HG02678 (cell line): ENCODE data around the gene CD300LG.

Experiments
- ATAC-seq: cut with Tn5 transposase; IDR thresholded peaks from one replicate; pipeline ENCODE4 v1.9.1; 2021; ENCODE audit warnings: mild to moderate bottlenecking, moderate library complexity; ENCODE audit not compliant: unreplicated experiment

CD300LG gene

DNA sequence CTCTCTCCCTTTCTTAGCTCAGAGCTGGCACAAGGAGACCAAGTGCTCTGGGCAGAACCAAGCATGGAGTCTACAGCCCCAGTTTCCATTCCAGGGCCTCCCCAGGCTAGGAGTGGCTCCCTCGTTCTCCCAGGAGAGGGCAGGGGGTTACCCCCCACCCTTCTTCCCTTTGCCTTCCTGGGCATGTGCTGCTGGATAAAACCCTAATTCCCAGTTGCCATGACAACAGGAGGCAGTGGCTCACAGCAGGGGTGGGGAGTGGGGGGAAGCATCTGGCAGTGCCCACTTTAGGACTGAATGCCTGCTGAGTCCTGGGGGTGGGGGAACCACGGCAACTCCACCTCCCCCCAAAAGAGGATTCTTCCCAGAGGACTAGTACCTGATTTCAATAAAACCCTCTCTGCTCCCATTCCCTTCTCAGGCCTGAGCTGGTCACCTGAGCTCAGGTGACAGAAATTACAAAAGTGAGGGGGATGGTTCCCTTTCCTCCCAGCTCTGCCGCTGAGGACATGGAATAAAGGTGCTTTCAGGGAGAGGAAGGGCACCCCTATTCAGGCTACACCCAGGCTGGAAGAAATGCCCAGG is 58.5 kb downstream of the CD300LG start:
- ATAC-seq, result no peak

- no peak for ATAC-seq
Observed at GRCh38 chr17:43905985-43906852, 59.2 kb downstream of the CD300LG start.

GRCh38 chr17:43906951-43907424 is 60.0 kb downstream of the CD300LG start:
- no peak for ATAC-seq

DNA sequence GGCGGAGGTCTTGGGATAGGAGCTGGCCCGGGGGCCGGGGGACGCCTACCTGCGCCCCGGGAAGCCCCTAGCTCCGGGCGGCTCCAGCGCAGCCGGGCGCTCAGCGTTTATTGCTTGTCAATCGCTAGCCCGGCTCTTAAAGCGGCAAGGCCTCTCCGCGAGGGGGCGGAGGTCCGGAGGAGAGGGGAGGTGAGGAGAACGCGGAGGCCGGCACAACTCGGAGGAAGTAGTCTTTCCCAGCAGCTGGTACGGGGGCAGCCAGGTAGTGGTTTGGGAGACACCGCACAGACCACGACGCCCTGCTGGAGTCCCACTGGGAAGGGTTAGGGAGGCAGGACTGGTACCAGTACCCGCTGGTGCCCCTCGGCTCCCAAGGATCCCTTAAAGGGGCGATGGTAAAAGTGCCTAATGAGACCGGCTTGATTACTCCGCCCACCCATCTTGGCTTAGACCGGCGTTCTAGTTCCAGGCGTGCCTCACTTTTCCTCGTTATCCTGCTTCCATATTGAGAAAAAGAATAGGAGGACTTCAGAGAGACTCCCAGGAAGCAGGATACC is 60.5 kb downstream of the CD300LG start, which contains the start of gene MPP2:
TSS of gene MPP2 (minus strand) at position 112 of the 557 bp plus-strand sequence. CDS start 3,076 bp downstream, outside the sequence.
- no peak for ATAC-seq

DNA sequence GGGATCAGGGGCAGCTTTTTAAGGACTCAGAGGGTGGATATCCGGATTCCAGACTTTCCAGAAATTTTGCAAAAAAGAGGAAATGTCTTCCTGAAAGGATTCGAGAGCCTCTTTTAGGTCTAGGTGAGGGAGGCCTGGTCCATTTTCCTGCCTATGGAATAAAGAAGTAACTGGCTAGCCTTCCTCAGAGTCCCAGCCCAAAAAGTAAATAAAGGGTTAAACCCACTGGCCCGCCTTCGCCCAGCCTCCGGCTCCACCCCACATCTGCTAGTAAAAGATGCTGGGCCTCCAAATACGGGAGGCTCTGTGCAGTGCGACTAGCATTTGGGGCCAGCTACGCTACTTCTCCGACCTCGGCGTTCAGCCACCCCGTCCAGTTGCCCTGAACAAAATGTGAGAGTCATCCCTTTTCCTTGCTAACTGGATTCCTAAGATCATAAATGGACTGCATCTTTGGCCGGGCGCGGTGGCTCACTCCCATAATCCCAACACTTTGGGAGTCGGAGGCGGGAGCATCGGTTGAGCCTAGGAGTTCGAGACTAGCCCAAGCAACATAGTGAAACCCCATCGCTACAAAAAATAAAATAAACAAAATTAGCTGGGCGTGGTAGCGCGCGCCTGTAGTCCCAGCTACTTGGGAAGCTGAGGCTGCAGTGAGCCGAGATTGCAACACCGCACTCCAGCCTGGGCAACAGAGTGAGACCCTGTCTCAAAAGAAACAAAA is 61.2 kb downstream of the CD300LG start:
- no peak for ATAC-seq

- no peak for ATAC-seq
Observed at GRCh38 chr17:43909537-43910231, 62.7 kb downstream of the CD300LG start.

- ATAC-seq, result no peak
Observed at GRCh38 chr17:43911904-43912303, 64.9 kb downstream of the CD300LG start.

- no peak for ATAC-seq
Observed at GRCh38 chr17:43912635-43913304, 65.8 kb downstream of the CD300LG start.
